HL-60 (cell line): ENCODE data around the gene GAGE12F.
"Not testable (repeated sequence)": the region's sequence is repeated elsewhere in the genome, so short reads cannot be mapped to it uniquely, and the experiment has no call there.

Experiments
- CTCF ChIP-seq: IDR thresholded peaks from one replicate; pipeline ENCODE4 v1.5.1; 2011; ENCODE audit warnings: low read length, control low read depth, inconsistent platforms; ENCODE audit not compliant: insufficient read depth
- GABPA ChIP-seq: IDR thresholded peaks from 2 replicates; pipeline ENCODE4 v1.6.1; 2012; ENCODE audit warnings: low read depth
- POLR2AphosphoS5 ChIP-seq: IDR thresholded peaks from 2 replicates; pipeline ENCODE4 v1.6.1; 2012; ENCODE audit warnings: low read depth
- REST ChIP-seq: IDR thresholded peaks from 2 replicates; pipeline ENCODE4 v1.6.1; 2012; ENCODE audit warnings: low read depth; ENCODE audit not compliant: insufficient replicate concordance

DNA sequence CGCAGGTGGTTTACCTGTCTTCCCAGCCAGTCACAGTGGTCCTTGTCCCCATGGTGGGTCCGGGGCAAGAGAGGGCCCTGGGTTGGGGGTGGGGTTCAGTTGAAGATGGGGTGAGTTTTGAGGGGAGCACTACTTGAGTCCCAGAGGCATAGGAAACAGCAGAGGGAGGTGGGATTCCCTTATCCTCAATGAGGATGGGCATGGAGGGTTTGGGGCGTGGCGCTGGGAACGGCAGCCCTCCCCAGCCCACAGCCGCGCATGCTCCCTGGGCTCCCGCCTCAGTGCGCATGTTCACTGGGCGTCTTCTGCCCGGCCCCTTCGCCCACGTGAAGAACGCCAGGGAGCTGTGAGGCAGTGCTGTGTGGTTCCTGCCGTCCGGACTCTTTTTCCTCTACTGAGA lies 28.6 kb downstream of the GAGE12F start, which contains the start of gene GAGE2A:
- TF ChIP-seq CTCF, REST, POLR2AphosphoS5, GABPA: not testable (repeated sequence)
